Measurements from ENCODE around the gene PTPRK. TPM values are rescaled to one million over a fixed set of nuclear protein-coding genes. Genes with fewer than 3 reads are reported as not detected.

The PTPRK gene
- total and polyA plus RNA-seq, 2 of the 13 experiments (the other 11 are each of a cell fraction or from before 2014, with no cell fraction given) = 43.6 to 98.3 TPM

GRCh38 chr6:128507337-128508310 is 12.8 kb downstream of the PTPRK start (continued):
- TF ChIP-seq AKNA (CRISPR knock-in tag; IDR thresholded peaks at IDR 0.05; ENCODE audit: borderline replicate concordance) (no peak), ZNF766 (CRISPR knock-in tag; IDR thresholded peaks at IDR 0.05; ENCODE audit: borderline replicate concordance) (no peak), MED1 (CRISPR knock-in tag; IDR thresholded peaks at IDR 0.05) (peak; percentile 90), ZMYM2 (CRISPR knock-in tag; IDR thresholded peaks at IDR 0.05) (peak; percentile 78; the same call in 1 of the 2 replicates), NFKB2 (CRISPR knock-in tag; IDR thresholded peaks at IDR 0.05; ENCODE audit: borderline replicate concordance) (no peak; the same call in 1 of the 2 replicates), ZIK1 (CRISPR knock-in tag; IDR thresholded peaks at IDR 0.05; ENCODE audit: borderline replicate concordance, low read depth) (no peak), ZNF280D (CRISPR knock-in tag; IDR thresholded peaks at IDR 0.05) (peak; percentile 95), ZBTB14 (CRISPR knock-in tag; IDR thresholded peaks at IDR 0.05) (no peak), KLF6 (CRISPR knock-in tag; IDR thresholded peaks at IDR 0.05) (peak; percentile 75; the same call in 1 of the 2 replicates), ZFP37 (CRISPR knock-in tag; IDR thresholded peaks at IDR 0.05; ENCODE audit: borderline replicate concordance) (no peak), MED13 (CRISPR knock-in tag; IDR thresholded peaks at IDR 0.05) (peak; percentile 14; the same call in 1 of the 2 replicates), MXD1 (CRISPR knock-in tag; IDR thresholded peaks at IDR 0.05) (no peak), ZBTB20 (CRISPR knock-in tag; IDR thresholded peaks at IDR 0.05; ENCODE audit: borderline replicate concordance, low read depth) (peak; percentile 72; the same call in 1 of the 2 replicates), ZNF282 (IDR thresholded peaks at IDR 0.05; ENCODE audit: partially characterized antibody) (no peak), TEF (CRISPR knock-in tag; IDR thresholded peaks at IDR 0.05) (no peak; the same call in 1 of the 2 replicates)

All from HepG2 (cell line).